ENCODE measurements around the gene CHRDL1. TPM values are rescaled to one million over a fixed set of nuclear protein-coding genes. Genes with fewer than 3 reads are reported as not detected.

CHRDL1 gene, protein sequence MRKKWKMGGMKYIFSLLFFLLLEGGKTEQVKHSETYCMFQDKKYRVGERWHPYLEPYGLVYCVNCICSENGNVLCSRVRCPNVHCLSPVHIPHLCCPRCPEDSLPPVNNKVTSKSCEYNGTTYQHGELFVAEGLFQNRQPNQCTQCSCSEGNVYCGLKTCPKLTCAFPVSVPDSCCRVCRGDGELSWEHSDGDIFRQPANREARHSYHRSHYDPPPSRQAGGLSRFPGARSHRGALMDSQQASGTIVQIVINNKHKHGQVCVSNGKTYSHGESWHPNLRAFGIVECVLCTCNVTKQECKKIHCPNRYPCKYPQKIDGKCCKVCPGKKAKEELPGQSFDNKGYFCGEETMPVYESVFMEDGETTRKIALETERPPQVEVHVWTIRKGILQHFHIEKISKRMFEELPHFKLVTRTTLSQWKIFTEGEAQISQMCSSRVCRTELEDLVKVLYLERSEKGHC
- 0.64 and 0.94 TPM in 2 replicates for polyA plus RNA-seq (2012; rRNA removed)
- 0.76 and 0.80 TPM in 2 replicates for polyA plus RNA-seq (2012; cell fraction: cytosol; rRNA removed)
- 0.25 and 0.44 TPM in 2 replicates for polyA plus RNA-seq (2012; cell fraction: nucleus; rRNA removed)

DNA sequence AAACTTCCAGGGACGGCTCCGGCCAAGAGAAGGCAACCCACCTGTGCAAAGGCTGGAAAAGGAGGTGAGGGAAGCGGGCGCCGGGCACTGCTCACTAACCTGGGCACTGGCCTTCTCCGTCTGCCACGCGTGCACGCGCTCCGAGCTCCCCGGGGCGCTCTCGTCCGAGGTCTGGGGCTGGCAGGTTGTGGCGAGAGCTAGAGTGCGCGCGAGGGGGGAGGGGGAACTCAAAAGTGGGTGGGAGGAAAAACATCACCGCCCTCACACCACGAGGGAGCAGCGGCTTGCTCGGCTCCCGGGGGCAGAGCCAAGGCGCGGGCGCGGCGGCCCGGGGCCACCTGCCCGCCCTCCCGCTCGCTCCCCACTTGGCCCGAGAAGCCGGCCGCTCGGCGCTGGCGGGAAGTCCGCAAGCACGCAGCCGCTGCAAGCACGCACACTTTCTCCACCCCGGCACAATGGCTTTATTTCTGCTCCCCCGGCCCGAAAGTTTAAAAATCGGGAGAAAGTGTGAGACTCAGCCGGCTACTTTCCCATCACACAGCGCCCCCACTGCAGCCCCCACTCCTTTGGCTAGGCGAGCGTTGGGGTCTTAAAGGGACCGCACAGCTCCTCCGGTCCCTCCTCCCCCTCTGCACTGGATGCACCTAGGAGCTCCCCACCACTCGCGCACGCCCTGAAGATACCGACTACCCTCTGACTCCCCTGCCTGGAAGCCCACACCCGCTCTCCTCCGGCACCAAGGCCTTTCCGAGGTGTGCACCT, at the start of gene CHRDL1:
Gene CHRDL1 (minus strand): TSS at position 173 of the 762 bp plus-strand sequence. CDS start 3,636 bp downstream, outside the sequence.
- no peak within 1 kb of the TSS for H2AFZ ChIP-seq (ENCODE audit: low read depth)

DNA sequence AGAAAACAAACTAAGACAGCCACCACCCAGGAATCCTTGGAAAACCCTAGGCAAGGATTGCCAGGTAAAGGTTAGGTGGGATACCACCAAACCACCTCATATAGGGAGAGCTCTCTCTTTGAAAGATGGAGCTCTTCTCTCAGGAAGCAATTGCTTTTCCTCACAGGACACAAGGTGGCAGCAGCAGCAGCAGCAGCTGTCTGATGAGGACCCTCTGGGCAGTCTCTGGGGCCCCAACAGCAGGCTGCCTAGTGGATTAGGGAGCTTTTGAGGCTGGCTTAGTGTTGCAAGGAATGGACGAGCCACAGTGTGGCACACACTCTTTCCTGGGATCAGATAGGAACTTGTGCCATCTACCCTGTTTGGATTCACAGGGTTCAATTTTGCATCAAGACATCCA, 41.4 kb upstream of the CHRDL1 start:
- POLR2A ChIA-PET, result no interaction called here
- no peak overlapping the region for H3K27ac ChIP-seq (ENCODE audit: low read depth in 2 of 2, low read length in 1 of 2)
- 0% methylated on average over 1 of the region's 1 CpG for WGBS (ENCODE audit: low lambda C conversion rate)
- TF ChIP-seq REST (IDR thresholded peaks at IDR 0.05; ENCODE audit: low read depth, low read length) (no peak), TAF1 (IDR thresholded peaks at IDR 0.05; ENCODE audit: borderline replicate concordance, low read depth, low read length) (no peak), GABPA (IDR thresholded peaks at IDR 0.05; ENCODE audit: low read depth) (no peak), CTCF (IDR thresholded peaks at IDR 0.05) (peak; percentile 31), RXRA (IDR thresholded peaks at IDR 0.05; ENCODE audit: borderline replicate concordance, low read depth) (no peak), RAD21 (IDR thresholded peaks at IDR 0.05; ENCODE audit: low read length) (peak; percentile 22; the same call in 1 of the 2 replicates)

More for the DNA sequence above, at the start of gene CHRDL1:
- no peak within 1 kb of the TSS for H3K27ac ChIP-seq (ENCODE audit: low read depth in 2 of 2, low read length in 1 of 2)
- DNase-seq, result peak; percentile 75
- peak within 1 kb of the TSS; percentile 21 to 42; a peak in 2 of 4 replicates for H3K4me3 ChIP-seq (ENCODE audit: low read depth in 2 of 2, low read length in 1 of 2)
- no peaks in the 10 kb centered on the region for H4K20me1 ChIP-seq (ENCODE audit: insufficient read depth)
- ChIA-PET CTCF (interaction anchor here (1.0 to 1.4 kb wide), 3 partner anchors 10 to 346 kb away, joined by 3 to 4 read pairs (median 3); no protein-coding TSS in a partner anchor), POLR2A (interaction anchor here (1.4 kb wide), 1 partner anchor 149 kb away, joined by 3 read pairs; no protein-coding TSS in a partner anchor)
- 15% methylated on average over 32 of the region's 60 CpGs for WGBS (ENCODE audit: low lambda C conversion rate)
- H3K27me3 ChIP-seq (ENCODE audit: insufficient read depth), result peaks cover 36% of the 10 kb centered on the region
- no peaks in the 10 kb centered on the region for H3K9me2 ChIP-seq
- H3K9me3 ChIP-seq, result no peaks in the 10 kb centered on the region
- TF ChIP-seq IRF3 (IDR thresholded peaks at IDR 0.05; ENCODE audit: low read depth, low read length) (no peak), MEF2A (IDR thresholded peaks at IDR 0.05; ENCODE audit: borderline replicate concordance, low read depth) (no peak)
- TF ChIP-seq, protein P1, sequence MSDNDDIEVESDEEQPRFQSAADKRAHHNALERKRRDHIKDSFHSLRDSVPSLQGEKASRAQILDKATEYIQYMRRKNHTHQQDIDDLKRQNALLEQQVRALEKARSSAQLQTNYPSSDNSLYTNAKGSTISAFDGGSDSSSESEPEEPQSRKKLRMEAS (IDR thresholded peaks at IDR 0.05; ENCODE audit: low read depth), result no peak
- TF ChIP-seq, protein P2, sequence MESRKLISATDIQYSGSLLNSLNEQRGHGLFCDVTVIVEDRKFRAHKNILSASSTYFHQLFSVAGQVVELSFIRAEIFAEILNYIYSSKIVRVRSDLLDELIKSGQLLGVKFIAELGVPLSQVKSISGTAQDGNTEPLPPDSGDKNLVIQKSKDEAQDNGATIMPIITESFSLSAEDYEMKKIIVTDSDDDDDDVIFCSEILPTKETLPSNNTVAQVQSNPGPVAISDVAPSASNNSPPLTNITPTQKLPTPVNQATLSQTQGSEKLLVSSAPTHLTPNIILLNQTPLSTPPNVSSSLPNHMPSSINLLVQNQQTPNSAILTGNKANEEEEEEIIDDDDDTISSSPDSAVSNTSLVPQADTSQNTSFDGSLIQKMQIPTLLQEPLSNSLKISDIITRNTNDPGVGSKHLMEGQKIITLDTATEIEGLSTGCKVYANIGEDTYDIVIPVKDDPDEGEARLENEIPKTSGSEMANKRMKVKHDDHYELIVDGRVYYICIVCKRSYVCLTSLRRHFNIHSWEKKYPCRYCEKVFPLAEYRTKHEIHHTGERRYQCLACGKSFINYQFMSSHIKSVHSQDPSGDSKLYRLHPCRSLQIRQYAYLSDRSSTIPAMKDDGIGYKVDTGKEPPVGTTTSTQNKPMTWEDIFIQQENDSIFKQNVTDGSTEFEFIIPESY (IDR thresholded peaks at IDR 0.05; ENCODE audit: borderline replicate concordance, low read depth), result no peak
- peak within 1 kb of the TSS; percentile 23; the same call in 1 of the 2 replicates for H3K4me2 ChIP-seq
- H3K9ac ChIP-seq, result no peak within 1 kb of the TSS
- no peaks in the 10 kb centered on the region for H3F3A ChIP-seq (replicated peaks; ENCODE audit: insufficient read depth)
- H3K36me3 ChIP-seq (replicated peaks in 1 of 2; ENCODE audit: control insufficient read depth in 1 of 2, insufficient read depth in 2 of 2, low read length in 1 of 2), result no peaks in the 10 kb centered on the region
- H3K79me2 ChIP-seq (ENCODE audit: insufficient read depth), result no peaks in the 10 kb centered on the region
- H3K4me1 ChIP-seq (ENCODE audit: control insufficient read depth in 1 of 2, insufficient read depth in 2 of 2, low read depth in 1 of 2, low read length in 1 of 2), result no peaks in the 10 kb centered on the region; a peak in 1 of 4 replicates

More for the DNA sequence above, 41.4 kb upstream of the CHRDL1 start:
- H3K36me3 ChIP-seq (replicated peaks in 1 of 2; ENCODE audit: control insufficient read depth in 1 of 2, insufficient read depth in 2 of 2, low read length in 1 of 2), result no peaks in the 10 kb centered on the region
- H3K9me3 ChIP-seq, result no peaks in the 10 kb centered on the region
- peak; percentile 22 for DNase-seq
- CTCF ChIA-PET, result interaction anchor here (0.7 to 3.9 kb wide), 7 partner anchors 8 to 408 kb away, joined by 3 to 35 read pairs (median 4); no protein-coding TSS in a partner anchor
- H3K27me3 ChIP-seq (ENCODE audit: insufficient read depth), result peaks cover 6% of the 10 kb centered on the region; the same call in 1 of the 2 replicates
- H3K4me1 ChIP-seq (ENCODE audit: control insufficient read depth in 1 of 2, insufficient read depth in 2 of 2, low read depth in 1 of 2, low read length in 1 of 2), result no peaks in the 10 kb centered on the region
- no peak overlapping the region for H3K4me3 ChIP-seq (ENCODE audit: low read depth in 2 of 2, low read length in 1 of 2)
- H3K4me2 ChIP-seq, result no peak overlapping the region
- no peaks in the 10 kb centered on the region for H3K9me2 ChIP-seq
- no peaks in the 10 kb centered on the region for H4K20me1 ChIP-seq (ENCODE audit: insufficient read depth)
- no peaks in the 10 kb centered on the region for H3K79me2 ChIP-seq (ENCODE audit: insufficient read depth)
- no peak overlapping the region for H3K9ac ChIP-seq
- no peak overlapping the region for H2AFZ ChIP-seq (ENCODE audit: low read depth)
- H3F3A ChIP-seq (replicated peaks; ENCODE audit: insufficient read depth), result no peaks in the 10 kb centered on the region
